GM19025 (cell line): ENCODE data around the gene NECTIN4.
"Not testable (repeated sequence)": the region's sequence is repeated elsewhere in the genome, so short reads cannot be mapped to it uniquely, and the experiment has no call there.

Experiments used
- ATAC-seq: cut with Tn5 transposase; IDR thresholded peaks from one replicate; pipeline ENCODE4 v1.9.1; 2021; ENCODE audit warnings: mild to moderate bottlenecking, low read depth, moderate library complexity; ENCODE audit not compliant: unreplicated experiment

The NECTIN4 gene

GRCh38 chr1:161065681-161066080 lies 23.7 kb downstream of the NECTIN4 start:
- not testable (repeated sequence) for ATAC-seq

DNA sequence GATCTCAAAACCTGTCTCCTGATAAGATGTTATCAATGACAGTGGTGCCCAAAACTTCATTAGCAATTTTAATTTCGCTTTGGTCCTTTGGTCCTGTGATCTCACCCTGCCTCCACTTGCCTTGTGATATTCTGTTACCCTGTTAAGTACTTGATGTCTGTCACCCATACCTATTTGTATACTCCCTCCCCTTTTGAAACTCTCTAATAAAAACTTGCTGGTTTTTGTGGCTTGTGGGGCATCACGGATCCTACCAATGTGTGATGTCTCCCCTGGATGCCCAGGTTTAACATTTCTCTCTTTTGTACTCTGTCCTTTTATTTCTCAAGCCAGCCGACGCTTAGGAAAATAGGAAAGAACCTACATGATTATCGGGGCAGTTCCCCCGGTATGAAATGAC lies 25.4 kb downstream of the NECTIN4 start:
- ATAC-seq: not testable (repeated sequence)

DNA sequence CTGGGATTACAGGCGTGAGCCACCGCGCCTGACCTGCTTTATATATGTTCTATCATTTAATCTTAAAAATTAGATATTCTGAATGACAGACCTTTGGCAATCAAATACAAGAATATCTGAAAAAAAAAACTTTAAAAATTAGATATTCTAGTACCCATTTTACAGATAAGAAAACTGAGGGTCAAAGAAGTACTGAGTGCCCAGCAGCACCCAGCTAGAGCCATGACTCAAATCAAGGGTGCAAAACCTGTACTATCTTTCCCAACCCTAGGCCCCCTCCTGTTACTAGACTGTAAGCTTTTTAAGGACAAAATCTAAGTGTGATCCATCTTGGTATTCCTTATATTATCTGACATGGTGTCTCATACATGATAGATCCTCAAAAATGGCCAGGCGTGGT lies 27.9 kb downstream of the NECTIN4 start:
- no peak for ATAC-seq

- ATAC-seq: no peak
These were observed 30.1 kb downstream of the NECTIN4 start for GRCh38 chr1:161059293-161059692.

DNA sequence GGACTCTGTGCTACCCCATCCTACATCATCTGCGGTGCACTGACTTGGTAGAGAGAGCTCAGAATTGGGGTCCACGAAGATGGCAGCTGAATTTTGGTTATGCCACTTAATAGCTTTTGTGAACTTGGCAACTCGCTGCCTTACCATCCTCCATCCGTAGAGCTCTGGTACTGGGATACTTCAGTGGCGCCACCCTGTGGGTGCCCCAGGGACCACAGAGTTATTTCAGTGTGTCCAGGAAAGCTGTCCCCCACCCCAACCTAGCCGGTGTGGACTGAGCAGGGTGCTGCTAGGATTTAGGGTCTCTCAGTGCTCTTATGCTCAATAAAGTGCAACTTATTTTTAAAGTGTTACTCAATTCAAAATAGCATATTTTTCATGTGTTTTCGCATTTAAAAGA lies 34.6 kb downstream of the NECTIN4 start:
- ATAC-seq: no peak

- no peak for ATAC-seq
These were observed 35.1 kb downstream of the NECTIN4 start for GRCh38 chr1:161054232-161054631.

- no peak for ATAC-seq
These were observed 36.5 kb downstream of the NECTIN4 start for GRCh38 chr1:161052899-161053298.

DNA sequence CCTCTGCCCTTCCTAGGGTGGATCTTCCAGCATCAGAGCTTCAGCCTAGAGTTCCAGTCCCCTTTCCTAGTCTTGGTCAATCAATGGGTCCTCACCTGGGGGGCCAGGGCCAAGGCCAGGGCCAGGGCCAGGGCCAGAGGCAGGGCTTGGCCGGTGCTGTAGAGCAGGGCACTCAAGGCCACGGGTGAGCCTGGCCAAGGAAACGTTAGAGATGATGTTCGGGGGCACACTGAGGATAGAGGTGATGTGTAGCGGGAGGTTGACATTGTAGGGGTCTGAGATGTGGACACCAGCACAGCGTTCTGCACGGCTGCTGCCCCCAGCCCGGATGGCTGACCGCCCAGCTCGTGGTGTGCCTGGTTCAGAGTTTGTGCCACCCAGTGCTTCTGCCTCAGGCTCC lies 38.1 kb downstream of the NECTIN4 start:
- ATAC-seq: no peak

- ATAC-seq: no peak
These were observed 40.2 kb downstream of the NECTIN4 start for GRCh38 chr1:161048949-161049722.

DNA sequence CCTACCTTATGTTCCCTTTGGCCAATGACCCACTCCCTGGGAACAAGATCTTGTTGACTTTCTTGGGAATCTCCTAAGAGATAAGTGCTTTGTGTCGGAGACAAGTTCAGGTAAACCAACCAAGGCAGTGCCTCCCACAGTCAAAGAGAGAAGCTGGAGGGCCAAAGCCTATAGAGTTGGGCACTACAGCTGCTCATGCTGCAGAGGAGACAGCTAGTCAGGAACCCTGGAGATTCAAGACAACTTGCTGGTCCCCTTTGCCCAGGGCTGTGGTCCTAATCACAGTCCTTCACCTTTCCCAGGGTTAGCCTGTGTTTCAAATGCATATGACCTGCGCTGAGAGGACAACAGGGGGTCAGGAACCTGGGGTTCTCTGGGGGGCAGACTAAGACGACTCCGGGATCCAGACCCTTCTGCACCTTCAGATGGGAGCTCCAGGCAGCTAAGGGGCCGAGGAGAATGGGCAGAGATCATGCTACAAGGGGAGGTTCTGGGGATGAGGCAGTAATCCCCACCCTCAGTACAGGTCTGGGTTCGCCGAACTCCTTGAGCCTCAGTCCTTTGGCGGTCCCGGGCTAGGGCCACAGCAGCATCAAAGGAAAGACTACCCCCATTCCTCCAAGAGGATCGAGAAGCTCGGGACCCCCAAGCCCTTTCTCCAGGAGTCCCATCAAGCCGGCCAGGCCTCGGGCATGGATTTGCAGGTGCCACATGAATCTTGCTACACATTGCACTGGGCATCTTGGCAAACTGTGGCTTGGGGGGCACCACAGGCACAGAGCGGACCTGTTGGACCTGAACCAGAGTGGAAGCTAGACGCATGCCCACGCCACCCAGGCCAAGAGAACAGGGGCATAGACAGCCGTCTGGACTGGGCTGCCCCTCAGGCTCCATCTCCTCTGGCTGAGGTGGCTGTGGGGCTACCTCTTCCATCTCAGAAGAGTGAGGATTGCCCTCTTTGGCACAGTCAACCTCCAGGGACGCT lies 41.6 kb downstream of the NECTIN4 start:
- ATAC-seq: no peak

DNA sequence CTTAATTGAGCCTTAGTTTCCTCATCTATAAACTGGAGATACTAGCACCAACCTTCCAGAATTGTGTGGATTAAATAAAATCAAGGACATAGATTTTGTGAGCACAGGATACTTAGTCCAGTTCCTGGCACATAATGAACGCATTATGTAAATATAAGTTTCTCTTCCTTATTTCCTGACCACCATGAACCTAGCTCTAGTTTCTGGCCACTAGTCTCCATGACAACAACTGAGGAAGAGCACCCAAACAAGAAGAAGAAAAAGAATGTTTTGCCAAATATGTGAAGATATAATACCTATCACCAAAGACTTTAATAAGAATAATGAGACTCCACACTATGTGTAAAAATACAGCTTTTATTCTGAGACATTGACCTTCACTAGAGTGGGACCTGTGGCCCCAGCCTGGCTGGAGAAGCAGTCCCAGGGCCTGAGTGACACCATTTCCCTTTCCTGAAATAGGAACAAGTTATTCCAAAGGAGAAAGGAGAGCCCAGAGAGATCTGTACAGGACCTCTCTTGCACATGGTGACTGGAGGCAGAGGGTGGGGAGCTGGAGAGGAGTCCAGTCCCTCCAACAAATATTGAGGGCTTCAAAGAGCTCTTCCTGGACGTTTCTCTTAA lies 42.6 kb downstream of the NECTIN4 start:
- no peak for ATAC-seq

- peak; percentile 63 for ATAC-seq
These were observed 43.4 kb downstream of the NECTIN4 start, which contains the start of gene USF1 for GRCh38 chr1:161045736-161046604. USF1 (minus strand) TSS chr1:161045977; CDS start chr1:161043275, 2,702 bp downstream.

DNA sequence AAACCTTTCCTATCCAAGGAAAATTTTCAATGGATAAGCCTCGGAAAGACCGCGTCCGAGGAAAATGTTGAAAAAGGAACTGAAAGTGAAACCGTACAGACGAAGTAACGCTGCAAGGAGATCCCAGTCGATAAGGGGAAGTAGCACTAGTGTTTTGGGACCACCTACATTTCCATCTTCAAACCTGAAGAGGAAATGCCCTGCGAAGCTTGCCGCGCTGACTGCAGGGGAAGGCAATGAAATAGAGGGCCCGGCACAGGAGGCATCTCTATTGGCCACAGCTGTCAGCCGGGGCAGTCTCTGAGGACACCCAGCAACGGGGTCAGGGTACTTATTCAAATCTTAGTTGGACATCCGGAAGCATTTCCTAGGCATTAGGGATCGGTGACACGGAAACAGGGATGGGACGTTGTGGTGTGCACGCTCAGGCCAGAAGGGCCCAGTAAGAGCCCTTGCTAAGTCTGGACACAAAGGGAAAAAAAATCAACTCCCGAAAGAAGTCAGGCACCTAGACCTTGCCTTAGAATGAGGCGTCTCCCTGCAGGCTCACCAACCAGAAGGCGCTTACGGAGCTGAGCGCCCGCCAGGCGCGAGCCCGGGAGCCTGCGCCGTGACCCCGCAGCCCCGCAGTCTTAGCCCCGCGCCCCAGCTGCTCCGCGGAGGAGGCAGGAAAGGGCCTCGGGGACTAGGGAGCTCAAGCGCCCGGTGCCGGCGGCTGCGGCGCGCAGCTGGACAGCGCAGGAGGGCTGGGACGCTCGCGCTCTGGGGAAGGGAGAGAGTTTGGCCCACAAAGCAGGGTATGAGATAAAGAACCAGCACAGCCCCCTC lies 44.2 kb downstream of the NECTIN4 start:
- ATAC-seq: peak; percentile 43

DNA sequence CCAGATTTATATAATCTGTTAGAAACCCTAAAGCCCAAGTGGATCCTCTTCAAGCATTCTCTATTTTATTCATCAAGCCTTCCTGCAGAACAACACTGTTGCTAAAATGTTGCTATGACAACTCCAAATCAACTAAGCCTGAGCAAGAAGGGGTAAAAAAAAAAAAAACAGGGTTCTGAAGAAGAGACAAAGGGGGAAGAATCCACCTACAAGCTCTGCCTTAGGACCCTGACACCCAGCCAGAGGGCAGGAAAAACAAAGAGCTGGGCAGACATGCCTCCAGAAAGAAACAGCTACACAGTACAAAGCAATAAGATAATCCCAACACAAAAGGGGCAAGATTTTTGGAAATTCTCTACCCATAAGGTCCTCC lies 44.8 kb downstream of the NECTIN4 start:
- ATAC-seq: no peak

GRCh38 chr1:161039546-161039945 lies 49.8 kb downstream of the NECTIN4 start:
- no peak for ATAC-seq

DNA sequence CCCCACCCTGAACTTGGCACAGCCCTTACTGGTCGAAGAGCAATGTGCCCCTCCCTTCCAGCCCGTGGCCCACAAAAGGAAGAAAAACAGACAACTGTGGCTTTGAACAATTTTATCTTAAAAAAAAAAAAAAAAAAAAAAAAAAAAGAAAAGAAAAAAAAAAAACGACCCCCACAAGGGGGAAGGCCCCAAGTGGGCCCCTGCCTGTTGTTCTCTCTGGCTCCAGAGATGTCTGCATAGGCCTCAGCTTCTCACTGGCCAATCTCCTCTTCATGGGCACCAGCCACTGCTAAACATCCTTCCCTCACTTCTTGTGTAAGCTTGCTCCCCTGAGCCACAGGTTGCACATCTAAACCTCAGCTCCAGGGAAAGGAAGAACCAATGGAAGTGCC lies 50.2 kb downstream of the NECTIN4 start:
- no peak for ATAC-seq

- peak; percentile 79 for ATAC-seq
These were observed 50.7 kb downstream of the NECTIN4 start, which contains the start of gene TSTD1 for GRCh38 chr1:161038523-161039153. TSTD1 (minus strand) TSS chr1:161038964; CDS start chr1:161038889, 75 bp downstream.

GRCh38 chr1:161037661-161038522 lies 51.5 kb downstream of the NECTIN4 start:
- no peak for ATAC-seq
